K562 (cell line): ENCODE results near the gene ELP5. TPM values are rescaled to one million over a fixed set of nuclear protein-coding genes. Genes with fewer than 3 reads are reported as not detected.

Source experiments
- ASH1L ChIP-seq: fragments of 450-650 bp; IDR thresholded peaks from 2 replicates; pipeline ENCODE4 v1.6.1; 2018; ENCODE audit warnings: borderline replicate concordance, mild to moderate bottlenecking, low read depth; ENCODE audit not compliant: partially characterized antibody
- BRF1 ChIP-seq: IDR thresholded peaks from 3 replicates; pipeline ENCODE4 v1.6.1; 2011; ENCODE audit warnings: borderline replicate concordance, mild to moderate bottlenecking; ENCODE audit not compliant: insufficient read length; ENCODE audit errors: extremely low read depth
- DACH1 ChIP-seq: fragments of 450-650 bp; IDR thresholded peaks from 2 replicates; pipeline ENCODE4 v1.6.1; 2018; ENCODE audit not compliant: partially characterized antibody
- FOXJ2 ChIP-seq: fragments of 200-800 bp; sonication (Bioruptor generic); IDR thresholded peaks from 2 replicates; pipeline ENCODE4 v1.6.1; 2016; ENCODE audit warnings: missing genetic modification characterization, missing compliant biosample characterization
- RHOXF2B ChIP-seq: fragments of 250-450 bp; sonication (Bioruptor Pico); conservative IDR thresholded peaks from 2 replicates; pipeline ENCODE4 v1.5.1; 2021
- SIX5 ChIP-seq, 2 experiments: IDR thresholded peaks; 2 replicates each; pipeline ENCODE4 v1.6.1; 2011; ENCODE audit warnings: low read length in 2 of 2, borderline replicate concordance in 1 of 2, low read depth in 1 of 2, mild to moderate bottlenecking in 1 of 2, moderate library complexity in 1 of 2; ENCODE audit not compliant: insufficient read depth in 1 of 2
- TBP ChIP-seq: optimal IDR thresholded peaks from 2 replicates; pipeline ENCODE3; 2011; ENCODE audit warnings: low read depth, low read length, improper control_type of control experiment
- ZBTB1 ChIP-seq: sonication (generic); formaldehyde crosslinking; IDR thresholded peaks from 2 replicates; pipeline ENCODE4 v1.8.1; 2023; ENCODE audit warnings: missing genetic modification reagents, low read depth, mild to moderate bottlenecking, borderline replicate concordance
- ZNF217 ChIP-seq: sonication (generic); formaldehyde crosslinking; IDR thresholded peaks from 2 replicates; pipeline ENCODE4 v1.8.0; 2022; ENCODE audit warnings: mild to moderate bottlenecking, missing genetic modification reagents
- polyA plus RNA-seq, 8 experiments: library from polyadenylated mRNA; depleted of rRNA in 4 of 8; stranded (reverse) in 5 of 8; unstranded in 3 of 8; fragments of >200 nt; fragmentation: Nextera tagmentation in 2 of 8; fragmentation: Illumina TruSeq in 1 of 8; extraction: Ambion mirVana in 2 of 8; extraction: Trizol in 1 of 8; gene quantifications; 2 replicates each; pipeline versions ENCODE4 v1.2.1 to v1.2.3, GENCODE V29; 2011 to 2014; ENCODE audit warnings: inconsistent platforms in 1 of 8, missing spikeins in 1 of 8
- total RNA-seq, 7 experiments: library from RNA; depleted of rRNA in 6 of 7; stranded (reverse); fragments of >200 nt in 6 of 7; fragmentation: Illumina TruSeq in 2 of 7; extraction: Trizol in 2 of 7; gene quantifications; 2 replicates each; pipeline versions ENCODE4 v1.2.1 to v1.2.3, GENCODE V29; 2011 to 2021; ENCODE audit warnings: low replicate concordance in 1 of 7
- TF ChIP-seq, protein P1 (sequence below), 2 experiments: fragments of 450-650 bp; IDR thresholded peaks; 2 replicates each; pipeline ENCODE4 v1.6.1; 2016; ENCODE audit warnings: mild to moderate bottlenecking in 2 of 2, borderline replicate concordance in 1 of 2, low read depth in 1 of 2, moderate library complexity in 1 of 2
- TF ChIP-seq, protein P2 (sequence below): sonication (generic); IDR thresholded peaks from 2 replicates; pipeline ENCODE4 v1.6.1; 2016
- TF ChIP-seq, protein P3 (sequence below): fragments of 450-650 bp; IDR thresholded peaks from 2 replicates; pipeline ENCODE4 v1.6.1; 2018; ENCODE audit not compliant: partially characterized antibody

Gene ELP5
- total and polyA plus RNA-seq, 9 of the 15 experiments (the other 6 are each of a cell fraction or from before 2014, with no cell fraction given) = 25.7 to 77.9 (median 52.9) TPM

DNA sequence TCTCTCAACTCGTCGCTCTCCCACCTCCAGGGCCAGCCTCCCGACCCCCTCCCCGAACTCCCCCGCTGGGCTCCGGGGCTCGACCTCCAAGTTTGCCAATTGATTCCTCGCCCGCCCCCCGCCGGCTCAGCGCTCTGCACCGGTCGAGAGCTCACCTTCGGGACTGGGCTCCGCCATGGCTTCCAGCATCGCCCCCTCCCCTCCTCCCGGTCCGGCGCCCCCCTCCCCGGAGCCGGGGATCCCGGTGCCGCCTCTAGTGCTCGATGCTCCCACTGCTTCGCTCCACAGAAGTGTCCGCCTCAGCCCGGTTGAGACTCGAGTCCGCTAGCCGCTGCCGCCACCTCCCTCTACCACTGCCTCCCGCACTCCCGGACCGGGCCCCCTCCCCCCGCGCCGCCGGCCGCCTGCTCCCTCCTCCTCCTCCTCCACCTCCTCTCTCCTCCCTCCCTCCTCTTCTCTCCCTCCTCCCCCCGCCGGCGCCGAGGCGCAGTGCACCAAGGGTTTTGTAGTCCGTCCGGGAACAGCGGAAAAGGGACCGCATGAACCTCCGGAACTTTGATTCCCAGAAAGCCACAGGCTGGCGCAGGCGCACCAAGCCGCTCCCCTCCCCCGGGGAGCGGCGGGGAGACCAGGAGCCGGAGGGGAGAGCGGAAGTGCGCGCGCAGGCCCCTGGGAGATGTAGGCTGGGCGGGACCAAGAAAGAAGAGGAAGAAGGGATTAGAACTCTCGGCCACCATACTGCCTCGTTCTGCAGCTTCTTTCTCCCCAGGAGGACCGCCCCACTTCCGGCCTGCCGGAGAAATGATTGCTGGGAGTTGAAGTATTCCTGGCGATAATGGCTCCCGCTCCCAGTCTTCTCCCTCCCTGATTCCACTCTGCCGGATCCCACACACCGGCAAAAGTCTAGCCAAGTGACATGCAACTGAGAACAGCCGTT lies 12.7 kb upstream of the ELP5 start, which contains the start of gene PHF23 (continued):
- TF ChIP-seq, protein P1, sequence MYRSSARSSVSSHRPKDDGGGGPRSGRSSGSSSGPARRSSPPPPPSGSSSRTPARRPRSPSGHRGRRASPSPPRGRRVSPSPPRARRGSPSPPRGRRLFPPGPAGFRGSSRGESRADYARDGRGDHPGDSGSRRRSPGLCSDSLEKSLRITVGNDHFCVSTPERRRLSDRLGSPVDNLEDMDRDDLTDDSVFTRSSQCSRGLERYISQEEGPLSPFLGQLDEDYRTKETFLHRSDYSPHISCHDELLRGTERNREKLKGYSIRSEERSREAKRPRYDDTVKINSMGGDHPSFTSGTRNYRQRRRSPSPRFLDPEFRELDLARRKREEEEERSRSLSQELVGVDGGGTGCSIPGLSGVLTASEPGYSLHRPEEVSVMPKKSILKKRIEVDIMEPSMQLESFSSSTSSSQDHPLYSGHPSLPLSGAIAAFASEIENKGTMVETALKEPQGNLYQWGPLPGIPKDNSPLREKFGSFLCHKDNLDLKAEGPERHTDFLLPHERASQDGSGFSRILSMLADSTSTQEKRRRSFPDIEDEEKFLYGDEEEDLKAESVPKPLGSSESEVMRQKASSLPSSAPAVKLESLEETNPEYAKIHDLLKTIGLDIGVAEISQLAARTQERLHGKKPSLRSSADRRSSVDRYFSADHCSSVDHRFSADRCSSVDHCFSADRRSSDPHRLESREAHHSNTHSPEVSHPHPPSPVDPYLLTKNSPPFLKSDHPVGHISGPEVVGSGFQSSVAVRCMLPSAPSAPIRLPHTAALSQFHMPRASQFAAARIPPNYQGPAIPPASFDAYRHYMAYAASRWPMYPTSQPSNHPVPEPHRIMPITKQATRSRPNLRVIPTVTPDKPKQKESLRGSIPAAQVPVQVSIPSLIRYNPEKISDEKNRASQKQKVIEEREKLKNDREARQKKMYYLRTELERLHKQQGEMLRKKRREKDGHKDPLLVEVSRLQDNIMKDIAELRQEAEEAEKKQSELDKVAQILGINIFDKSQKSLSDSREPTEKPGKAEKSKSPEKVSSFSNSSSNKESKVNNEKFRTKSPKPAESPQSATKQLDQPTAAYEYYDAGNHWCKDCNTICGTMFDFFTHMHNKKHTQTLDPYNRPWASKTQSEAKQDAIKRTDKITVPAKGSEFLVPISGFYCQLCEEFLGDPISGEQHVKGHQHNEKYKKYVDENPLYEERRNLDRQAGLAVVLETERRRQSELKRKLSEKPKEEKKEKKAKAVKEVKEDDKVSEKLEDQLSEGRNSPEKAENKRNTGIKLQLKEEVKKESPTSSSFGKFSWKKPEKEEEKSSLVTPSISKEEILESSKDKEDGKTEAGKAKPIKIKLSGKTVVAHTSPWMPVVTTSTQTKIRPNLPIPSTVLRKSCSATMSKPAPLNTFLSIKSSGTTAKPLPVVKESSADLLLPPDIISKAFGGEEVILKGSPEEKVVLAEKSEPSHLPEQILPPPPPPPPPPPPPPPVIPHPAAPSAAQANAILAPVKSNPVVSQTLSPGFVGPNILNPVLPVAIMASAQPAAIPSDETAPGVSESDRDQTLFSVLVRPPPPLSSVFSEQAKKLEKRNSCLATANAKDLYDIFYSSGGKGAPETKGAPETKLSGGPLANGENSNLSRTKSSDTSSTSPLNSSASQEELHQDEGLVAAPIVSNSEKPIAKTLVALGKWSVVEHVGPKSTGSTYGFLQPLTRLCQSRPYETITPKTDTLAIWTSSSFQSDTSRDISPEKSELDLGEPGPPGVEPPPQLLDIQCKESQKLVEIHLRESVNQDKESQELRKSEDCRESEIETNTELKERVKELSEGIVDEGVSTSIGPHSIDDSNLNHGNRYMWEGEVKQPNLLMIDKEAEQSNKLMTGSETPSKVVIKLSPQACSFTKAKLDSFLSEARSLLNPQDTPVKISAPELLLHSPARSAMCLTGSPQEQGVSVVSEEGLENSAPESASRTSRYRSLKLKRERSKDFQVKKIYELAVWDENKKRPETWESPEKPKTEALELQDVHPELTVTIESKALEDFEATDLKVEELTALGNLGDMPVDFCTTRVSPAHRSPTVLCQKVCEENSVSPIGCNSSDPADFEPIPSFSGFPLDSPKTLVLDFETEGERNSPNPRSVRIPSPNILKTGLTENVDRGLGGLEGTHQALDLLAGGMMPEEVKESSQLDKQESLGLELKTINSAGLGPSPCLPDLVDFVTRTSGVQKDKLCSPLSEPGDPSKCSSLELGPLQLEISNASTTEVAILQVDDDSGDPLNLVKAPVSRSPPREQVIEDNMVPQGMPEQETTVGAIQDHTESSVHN (IDR thresholded peaks at IDR 0.05; ENCODE audit: borderline replicate concordance in 1 of 2, low read depth in 1 of 2) = no peak
- TF ChIP-seq ZNF217 (no peak), FOXJ2 (tag) (0 out of 2 replicates have a peak, but pooled peaks have one; percentile 30), DACH1 (no peak), BRF1 (no peak), SIX5 (IDR thresholded peaks at IDR 0.05; ENCODE audit: borderline replicate concordance in 1 of 2, insufficient read depth in 1 of 2, low read depth in 1 of 2, low read length in 2 of 2) (peak; percentile 54 to 68), TBP (peak; percentile 22), ASH1L (peak; percentile 51), RHOXF2B (no peak), ZBTB1 (no peak)
- TF ChIP-seq, protein P2, sequence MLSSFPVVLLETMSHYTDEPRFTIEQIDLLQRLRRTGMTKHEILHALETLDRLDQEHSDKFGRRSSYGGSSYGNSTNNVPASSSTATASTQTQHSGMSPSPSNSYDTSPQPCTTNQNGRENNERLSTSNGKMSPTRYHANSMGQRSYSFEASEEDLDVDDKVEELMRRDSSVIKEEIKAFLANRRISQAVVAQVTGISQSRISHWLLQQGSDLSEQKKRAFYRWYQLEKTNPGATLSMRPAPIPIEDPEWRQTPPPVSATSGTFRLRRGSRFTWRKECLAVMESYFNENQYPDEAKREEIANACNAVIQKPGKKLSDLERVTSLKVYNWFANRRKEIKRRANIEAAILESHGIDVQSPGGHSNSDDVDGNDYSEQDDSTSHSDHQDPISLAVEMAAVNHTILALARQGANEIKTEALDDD = no peak
- TF ChIP-seq, protein P3, sequence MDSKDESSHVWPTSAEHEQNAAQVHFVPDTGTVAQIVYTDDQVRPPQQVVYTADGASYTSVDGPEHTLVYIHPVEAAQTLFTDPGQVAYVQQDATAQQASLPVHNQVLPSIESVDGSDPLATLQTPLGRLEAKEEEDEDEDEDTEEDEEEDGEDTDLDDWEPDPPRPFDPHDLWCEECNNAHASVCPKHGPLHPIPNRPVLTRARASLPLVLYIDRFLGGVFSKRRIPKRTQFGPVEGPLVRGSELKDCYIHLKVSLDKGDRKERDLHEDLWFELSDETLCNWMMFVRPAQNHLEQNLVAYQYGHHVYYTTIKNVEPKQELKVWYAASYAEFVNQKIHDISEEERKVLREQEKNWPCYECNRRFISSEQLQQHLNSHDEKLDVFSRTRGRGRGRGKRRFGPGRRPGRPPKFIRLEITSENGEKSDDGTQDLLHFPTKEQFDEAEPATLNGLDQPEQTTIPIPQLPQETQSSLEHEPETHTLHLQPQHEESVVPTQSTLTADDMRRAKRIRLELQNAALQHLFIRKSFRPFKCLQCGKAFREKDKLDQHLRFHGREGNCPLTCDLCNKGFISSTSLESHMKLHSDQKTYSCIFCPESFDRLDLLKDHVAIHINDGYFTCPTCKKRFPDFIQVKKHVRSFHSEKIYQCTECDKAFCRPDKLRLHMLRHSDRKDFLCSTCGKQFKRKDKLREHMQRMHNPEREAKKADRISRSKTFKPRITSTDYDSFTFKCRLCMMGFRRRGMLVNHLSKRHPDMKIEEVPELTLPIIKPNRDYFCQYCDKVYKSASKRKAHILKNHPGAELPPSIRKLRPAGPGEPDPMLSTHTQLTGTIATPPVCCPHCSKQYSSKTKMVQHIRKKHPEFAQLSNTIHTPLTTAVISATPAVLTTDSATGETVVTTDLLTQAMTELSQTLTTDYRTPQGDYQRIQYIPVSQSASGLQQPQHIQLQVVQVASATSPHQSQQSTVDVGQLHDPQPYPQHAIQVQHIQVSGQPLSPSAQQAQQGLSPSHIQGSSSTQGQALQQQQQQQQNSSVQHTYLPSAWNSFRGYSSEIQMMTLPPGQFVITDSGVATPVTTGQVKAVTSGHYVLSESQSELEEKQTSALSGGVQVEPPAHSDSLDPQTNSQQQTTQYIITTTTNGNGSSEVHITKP = peak; percentile 84
